ENCODE data around the gene CARNS1. TPM values are rescaled to one million over a fixed set of nuclear protein-coding genes. Genes with fewer than 3 reads are reported as not detected.

CARNS1 gene
- total and polyA plus RNA-seq, 9 of the 15 experiments (the other 6 are each of a cell fraction or from before 2014, with no cell fraction given) = 0.01 to 0.18 (median 0.06) TPM; not detected in 3

DNA sequence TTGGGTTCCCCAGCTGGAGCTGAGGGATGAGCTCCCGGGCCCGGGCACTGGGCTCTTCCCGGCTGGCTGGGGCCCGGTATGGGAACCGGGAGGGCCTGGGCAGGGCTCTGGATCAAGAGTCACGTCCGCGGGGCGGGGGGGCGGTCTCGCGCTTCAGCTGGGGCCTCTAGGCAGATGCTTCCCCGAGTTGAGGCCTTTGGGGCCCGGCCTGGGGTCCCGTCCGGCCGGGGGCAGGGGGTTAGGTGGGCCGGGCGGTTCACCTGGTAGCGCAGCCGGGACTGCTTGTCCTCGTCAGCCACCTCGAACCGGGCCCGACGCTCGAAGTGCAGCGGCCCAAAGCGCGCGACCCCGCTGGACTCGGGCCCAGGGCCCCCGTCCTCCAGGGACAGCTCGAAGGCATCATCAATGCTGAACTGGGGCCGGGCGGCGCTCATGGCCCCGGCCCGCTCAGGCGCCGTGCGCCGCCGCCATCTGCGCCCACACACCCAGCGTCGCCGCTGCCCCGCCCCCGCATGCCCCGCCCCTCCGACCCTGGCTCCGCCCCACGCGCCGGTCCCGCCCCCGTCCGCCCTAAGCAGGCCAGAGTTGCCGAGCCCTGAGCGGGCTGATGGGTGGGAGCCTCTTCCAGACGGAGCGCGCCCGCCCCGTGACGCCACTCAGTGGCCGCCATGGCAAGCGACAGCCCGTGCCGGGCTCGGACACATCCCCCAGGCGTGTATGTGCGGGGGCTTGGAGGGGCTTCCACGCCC is 53.5 kb downstream of the CARNS1 start, which contains the start of gene TMEM134 (continued):
- no peak for TF ChIP-seq MGA (IDR thresholded peaks at IDR 0.05)
- TF ChIP-seq ZBTB1 (CRISPR knock-in tag; IDR thresholded peaks at IDR 0.05; ENCODE audit: borderline replicate concordance, low read depth) = no peak
- TF ChIP-seq ZNF431 (CRISPR knock-in tag; IDR thresholded peaks at IDR 0.05) = no peak
- TF ChIP-seq DACH1 (IDR thresholded peaks at IDR 0.05; ENCODE audit: partially characterized antibody) = no peak
- no peak for TF ChIP-seq SETDB1 (IDR thresholded peaks at IDR 0.05; ENCODE audit: low read length)
- no peak for TF ChIP-seq SNRNP70 (optimal IDR thresholded peaks at IDR 0.05; ENCODE audit: low read depth, low read length)
- TF ChIP-seq MAZ (CRISPR knock-in tag; conservative IDR thresholded peaks at IDR 0.05 in 1 of 2, IDR thresholded peaks at IDR 0.05 in 1 of 2) = peak; percentile 92 to 93
- TF ChIP-seq, protein P1, sequence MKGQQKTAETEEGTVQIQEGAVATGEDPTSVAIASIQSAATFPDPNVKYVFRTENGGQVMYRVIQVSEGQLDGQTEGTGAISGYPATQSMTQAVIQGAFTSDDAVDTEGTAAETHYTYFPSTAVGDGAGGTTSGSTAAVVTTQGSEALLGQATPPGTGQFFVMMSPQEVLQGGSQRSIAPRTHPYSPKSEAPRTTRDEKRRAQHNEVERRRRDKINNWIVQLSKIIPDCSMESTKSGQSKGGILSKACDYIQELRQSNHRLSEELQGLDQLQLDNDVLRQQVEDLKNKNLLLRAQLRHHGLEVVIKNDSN (CRISPR knock-in tag; IDR thresholded peaks at IDR 0.05) = peak; percentile 66
- TF ChIP-seq ATF7 (IDR thresholded peaks at IDR 0.05) = peak; percentile 59; the same call in 1 of the 2 replicates
- no peak for TF ChIP-seq CREBBP (IDR thresholded peaks at IDR 0.05; ENCODE audit: low read depth, low read length)
- TF ChIP-seq ZNF583 (CRISPR knock-in tag; IDR thresholded peaks at IDR 0.05) = 0 out of 2 replicates have a peak, but pooled peaks have one; percentile 17
- 0 out of 4 replicates have a peak, but pooled peaks of 1 of the 2 experiments have one; percentile 13 for TF ChIP-seq FOXK2 (conservative IDR thresholded peaks at IDR 0.05 in 1 of 2, IDR thresholded peaks at IDR 0.05 in 1 of 2; ENCODE audit: low read depth in 2 of 2)
- TF ChIP-seq ZNF146 (CRISPR knock-in tag; IDR thresholded peaks at IDR 0.05; ENCODE audit: unreplicated experiment) = no peak
- peak; percentile 46; the same call in 1 of the 2 replicates for TF ChIP-seq FOSL1 (tag; conservative IDR thresholded peaks at IDR 0.05)
- TF ChIP-seq LEF1 (IDR thresholded peaks at IDR 0.05) = no peak
- no peak for TF ChIP-seq ZNF766 (CRISPR knock-in tag; conservative IDR thresholded peaks at IDR 0.05)

Measured in K562 (cell line).